Left lobe of liver (tissue), 2 donors: ENCODE data around the gene RTKN. TPM values are rescaled to one million over a fixed set of nuclear protein-coding genes. Genes with fewer than 3 reads are reported as not detected.
"Not testable (repeated sequence)": the region's sequence is repeated elsewhere in the genome, so short reads cannot be mapped to it uniquely, and the experiment has no call there.

Experiments used
- ATAC-seq: fragments of 200-7000 bp; cut with Tn5 transposase; one replicate; pipeline ENCODE4 v1.9.1; 2020; ENCODE audit warnings: mild to moderate bottlenecking, moderate library complexity
- DNase-seq: peaks from one replicate; pipeline ENCODE4 v3.0.0-alpha.2; 2020; ENCODE audit warnings: low spot score
- total RNA-seq: library from RNA; stranded (reverse); gene quantifications from one replicate; pipeline ENCODE4 v1.2.1, GENCODE V29; 2021
- donor health status: DM: no; HTN: no; CAD: no; lungs with moderate emphysema.
- donor health status: DM: no; HTN: yes; CAD: no.

Gene RTKN, protein sequence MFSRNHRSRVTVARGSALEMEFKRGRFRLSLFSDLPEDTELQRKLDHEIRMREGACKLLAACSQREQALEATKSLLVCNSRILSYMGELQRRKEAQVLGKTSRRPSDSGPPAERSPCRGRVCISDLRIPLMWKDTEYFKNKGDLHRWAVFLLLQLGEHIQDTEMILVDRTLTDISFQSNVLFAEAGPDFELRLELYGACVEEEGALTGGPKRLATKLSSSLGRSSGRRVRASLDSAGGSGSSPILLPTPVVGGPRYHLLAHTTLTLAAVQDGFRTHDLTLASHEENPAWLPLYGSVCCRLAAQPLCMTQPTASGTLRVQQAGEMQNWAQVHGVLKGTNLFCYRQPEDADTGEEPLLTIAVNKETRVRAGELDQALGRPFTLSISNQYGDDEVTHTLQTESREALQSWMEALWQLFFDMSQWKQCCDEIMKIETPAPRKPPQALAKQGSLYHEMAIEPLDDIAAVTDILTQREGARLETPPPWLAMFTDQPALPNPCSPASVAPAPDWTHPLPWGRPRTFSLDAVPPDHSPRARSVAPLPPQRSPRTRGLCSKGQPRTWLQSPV
- total RNA-seq = 114 TPM

DNA sequence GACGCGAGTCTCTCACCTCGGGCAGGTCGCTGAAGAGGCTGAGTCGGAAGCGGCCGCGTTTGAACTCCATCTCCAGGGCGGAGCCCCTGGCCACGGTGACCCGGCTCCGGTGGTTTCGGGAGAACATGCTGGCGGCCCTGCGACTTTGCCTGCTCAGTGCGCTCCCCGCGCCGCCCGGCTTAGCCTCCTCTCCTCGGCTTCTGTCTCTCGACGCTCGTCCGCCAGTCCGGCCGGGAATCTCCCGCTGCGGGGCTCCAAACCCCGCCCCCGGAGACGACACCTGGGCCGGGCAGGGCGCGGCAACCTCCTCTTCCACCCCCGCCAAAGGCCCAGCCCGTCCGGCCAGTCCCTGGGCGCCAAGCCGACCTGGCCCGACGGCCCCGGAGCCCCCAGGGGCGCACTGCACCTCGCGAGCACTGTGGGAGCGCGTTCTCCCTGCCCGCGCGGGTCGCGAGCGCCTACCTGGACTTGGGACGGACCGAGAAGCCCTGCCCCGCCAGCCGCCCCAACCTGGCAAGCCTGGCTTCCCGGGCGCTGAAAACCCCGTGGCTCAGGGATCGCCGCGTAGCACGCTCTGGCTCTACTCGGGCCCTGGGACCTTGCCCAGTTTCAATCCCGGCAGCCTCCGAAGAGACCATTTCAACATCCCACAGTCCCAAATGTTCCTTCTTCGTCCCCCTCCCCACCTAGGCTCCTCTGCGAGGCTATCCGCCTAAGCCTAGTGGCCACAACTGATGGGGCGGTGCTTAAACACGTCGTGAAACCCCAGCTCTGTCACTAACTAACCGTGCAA, at the start of gene RTKN:
Gene RTKN (minus strand): TSS at position 248 of the 793 bp plus-strand sequence. CDS start 121 bp downstream, at position 127.
- peak; percentile 89 for DNase-seq
- ATAC-seq = peak; percentile 71

DNA sequence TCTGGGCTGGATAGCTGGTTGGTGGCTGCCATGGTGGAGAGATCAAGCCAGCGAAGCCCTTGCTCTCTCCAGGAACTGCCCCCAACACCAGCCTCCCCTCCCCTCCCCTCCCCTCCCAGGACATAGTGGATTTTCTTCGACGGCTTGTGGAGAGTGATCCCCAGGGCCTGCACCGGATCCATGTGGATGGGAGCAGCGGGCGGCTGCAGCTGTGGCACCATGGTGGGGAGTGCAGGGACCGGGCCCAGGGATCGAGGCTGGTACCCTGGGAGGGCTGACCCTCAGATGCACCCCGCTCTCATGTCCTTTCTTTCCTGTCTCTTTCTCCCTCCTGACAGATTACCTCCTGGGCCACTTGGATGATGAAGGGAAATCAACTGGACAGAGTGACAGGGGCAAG, 48.2 kb upstream of the RTKN start:
- ATAC-seq (no peak), DNase-seq (no peak)

DNA sequence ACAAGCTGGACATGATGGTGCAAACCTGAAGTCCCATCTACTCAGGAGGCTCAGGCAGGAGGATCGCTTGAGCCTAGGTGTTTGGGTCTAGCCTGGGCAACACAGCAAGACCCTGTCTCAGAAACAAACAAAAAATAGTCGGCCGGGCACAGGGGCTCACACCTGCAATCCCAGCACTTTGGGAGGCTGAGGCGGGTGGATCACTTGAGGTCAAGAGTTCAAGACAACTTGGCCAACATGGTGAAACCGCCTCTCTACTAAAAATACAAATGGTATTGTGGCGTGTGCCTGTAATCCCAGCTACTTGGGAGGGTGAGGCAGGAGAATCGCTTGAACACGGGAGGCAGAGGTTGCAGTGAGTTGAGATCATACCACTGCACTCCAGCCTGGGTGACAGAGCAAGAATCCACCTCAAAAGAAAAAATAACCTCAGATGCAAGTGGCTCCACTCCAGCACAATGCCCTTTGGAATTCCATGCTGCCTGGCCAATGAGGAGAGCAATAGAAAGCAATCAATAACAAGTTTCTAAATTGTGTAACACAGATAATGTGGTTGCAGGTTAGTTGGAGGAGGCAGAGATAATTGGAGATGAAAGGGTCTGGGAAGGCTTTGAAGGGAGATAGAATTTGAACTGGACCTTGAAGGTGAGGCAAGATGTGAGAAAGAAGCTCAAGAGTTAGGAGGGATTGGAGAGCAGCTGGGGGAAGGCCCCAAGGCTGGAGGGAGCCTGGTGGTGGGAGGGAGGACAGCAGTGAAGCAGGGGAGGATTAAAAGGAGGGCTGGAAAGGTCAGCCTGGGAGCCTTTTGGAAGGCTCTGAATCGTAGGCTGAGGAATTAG, 47.1 kb upstream of the RTKN start:
- DNase-seq (peak; percentile 86), ATAC-seq (peak; percentile 61)

DNA sequence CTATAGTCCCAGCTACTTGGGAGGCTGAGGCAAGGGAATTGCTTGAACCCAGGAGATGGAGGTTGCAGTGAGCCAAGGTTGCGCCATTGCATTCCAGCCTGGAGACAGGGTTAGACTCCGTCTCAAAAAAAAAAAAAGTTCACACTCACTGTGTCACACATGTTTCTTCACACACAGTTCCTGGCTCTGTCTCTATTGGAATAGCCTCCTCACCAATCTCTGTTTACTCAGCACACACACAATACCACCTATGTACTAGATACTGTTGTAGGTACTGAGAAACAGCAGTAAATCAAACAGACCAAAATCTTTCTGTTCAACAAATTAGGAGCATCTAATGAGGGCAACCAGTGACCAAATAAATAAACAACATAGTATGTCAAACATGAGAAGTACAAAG, 44.4 kb upstream of the RTKN start:
- DNase-seq (no peak), ATAC-seq (peak; percentile 6)

DNA sequence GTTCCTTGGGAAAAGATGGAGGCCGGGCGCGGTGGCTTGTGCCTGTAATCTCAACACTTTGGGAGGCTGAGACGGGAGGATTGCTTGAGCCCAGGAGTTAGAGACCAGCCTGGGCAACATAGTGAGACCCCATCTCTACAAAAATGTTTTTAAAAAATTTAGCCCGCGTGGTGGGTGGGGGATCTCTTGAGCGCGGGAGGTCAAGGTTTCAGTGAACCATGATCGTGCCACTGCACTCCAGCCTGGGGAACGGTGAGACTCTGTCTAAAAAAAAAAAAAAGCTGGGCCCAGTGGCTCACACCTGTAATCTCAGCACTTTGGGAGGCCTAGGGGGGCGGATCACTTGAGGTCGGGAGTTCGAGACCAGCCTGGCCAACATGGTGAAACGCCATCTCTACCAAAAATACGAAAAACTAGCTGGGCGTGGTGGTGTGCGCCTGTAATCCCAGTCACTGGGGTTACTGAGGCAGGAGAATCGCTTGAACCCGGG, 42.0 kb upstream of the RTKN start:
- not testable (repeated sequence) for DNase-seq, ATAC-seq

DNA sequence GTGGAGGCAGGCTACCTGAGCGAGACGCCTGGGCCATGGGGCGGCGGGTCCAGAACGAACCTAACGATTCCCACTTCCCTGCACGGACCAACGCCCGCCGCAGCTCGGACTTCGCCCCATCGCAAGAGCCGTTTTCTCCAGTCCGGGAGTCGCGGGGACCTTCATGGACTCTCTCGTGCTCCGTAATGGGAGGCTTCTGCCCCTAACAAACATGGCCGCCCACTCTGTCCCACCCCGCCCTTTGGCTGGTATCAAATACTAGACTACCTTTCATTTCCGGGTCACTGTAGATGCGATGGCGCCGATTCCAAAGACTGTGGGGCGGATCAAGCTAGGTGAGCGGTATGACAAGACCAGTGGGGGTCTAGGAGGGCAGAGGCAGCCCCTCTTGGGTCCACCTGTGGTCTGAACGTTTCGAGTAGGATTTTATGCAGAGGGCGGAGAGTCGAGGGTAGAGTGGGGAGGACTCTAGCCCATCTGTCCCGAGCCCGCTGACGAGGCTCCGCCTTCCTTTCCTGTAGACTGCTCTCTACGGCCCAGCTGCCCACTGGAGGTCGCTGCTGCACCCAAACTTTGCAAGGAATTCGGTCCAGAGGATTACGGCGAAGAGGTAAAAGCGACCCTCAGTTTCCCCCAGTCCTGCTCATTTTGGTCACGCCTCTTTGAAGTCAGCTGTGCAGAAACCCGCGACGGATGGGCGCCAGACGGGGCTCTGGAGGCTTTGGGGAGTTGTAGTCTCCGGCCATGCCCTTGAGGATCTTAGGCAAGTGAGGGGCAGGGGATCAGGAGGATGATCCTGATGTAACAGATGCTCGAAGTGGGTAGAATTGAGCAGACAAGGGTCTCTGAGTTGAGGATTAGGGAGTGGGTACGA, 41.3 kb upstream of the RTKN start, which contains the start of the genes CCDC142 and TTC31:
Gene CCDC142 (minus strand): TSS at position 198 of the 874 bp plus-strand sequence. CDS start 161 bp downstream, at position 37.
Gene TTC31 (plus strand): TSS at position 281 of the 874 bp plus-strand sequence. CDS start 15 bp downstream, at position 296.
- ATAC-seq = peak; percentile 90

DNA sequence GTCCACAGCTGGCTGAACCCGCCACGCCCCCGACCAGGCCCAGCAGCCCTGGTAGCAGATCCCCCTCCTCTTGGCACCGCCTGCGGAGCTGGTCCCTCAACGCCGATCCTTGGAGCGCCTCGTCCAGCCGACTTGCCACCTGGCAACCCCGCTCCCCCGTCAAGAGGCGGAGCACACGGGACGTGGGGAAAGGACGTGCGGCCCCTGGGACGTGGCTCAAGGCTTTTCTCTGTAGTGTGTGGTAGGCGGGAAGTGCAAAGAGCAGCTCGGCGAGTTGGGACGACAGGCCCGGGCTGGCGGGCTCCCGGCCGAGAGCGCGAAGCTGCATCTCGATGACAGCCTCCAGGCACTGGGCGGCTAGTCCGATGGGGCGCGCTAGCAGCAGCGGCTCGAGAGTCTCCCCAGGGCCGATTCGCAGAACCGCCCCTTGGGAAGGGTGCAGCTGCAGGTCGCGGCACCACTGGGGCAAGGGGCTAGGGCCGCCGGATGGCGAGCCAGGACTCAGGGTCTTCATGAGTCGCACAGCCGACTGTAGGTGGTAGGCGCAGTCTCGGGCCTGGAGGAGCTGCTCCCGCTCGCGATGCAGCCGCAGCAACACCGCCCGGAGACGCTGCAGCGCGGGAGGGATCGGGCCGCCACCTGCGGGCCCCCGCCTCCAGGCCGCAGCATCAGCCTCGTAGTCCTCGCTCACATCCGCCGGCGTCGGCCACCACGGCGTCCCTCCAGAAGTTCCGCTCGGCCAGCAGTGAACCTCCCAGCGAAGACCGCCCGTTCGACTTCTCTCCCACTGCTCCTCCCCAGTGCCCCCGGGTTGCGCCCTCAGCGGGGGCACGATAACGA, 40.4 kb upstream of the RTKN start:
- DNase-seq (peak; percentile 62), ATAC-seq (peak; percentile 51)

More for the DNA sequence above, 41.3 kb upstream of the RTKN start, which contains the start of the genes CCDC142 and TTC31:
- DNase-seq = peak; percentile 97

DNA sequence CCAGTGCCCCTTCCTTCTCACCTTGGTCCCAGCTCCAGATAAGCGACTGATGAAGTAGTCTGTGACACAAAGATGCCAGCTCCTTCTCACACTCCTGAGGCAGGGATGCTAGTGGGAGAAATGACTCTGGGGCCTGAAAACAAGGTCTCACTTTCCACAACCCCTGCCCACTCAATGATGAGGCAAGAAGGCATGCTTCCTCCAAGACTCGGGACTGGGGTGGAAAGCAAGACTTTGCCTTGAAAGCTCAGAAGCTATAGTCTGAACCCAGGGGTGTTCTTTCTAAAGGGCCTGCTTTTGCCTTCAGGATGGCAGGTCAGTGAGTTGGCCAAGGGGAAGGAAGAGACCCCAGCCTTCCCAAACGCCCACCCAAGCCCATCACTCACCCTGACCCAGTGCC, 39.7 kb upstream of the RTKN start:
- no peak for ATAC-seq
- no peak for DNase-seq

DNA sequence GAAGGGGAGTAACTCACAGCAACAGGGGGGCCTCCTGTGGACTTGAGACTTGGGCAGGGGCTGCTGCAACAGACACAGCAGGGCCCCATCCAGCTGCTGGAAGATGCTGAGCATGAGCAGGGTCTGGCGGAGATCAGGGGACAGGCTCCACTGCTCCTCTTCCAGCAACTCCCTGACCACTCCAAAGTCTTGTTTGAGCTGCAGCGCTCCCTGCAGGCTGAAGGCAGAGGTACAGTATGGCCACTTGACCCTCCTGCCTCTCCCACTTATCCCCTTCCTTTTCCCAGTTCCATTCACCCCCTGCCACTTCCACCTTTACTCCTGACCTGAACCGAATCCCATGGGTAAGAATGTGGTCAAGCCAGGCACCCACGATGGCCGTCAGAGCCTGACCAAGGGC, 33.2 kb upstream of the RTKN start:
- DNase-seq (no peak), ATAC-seq (no peak)

DNA sequence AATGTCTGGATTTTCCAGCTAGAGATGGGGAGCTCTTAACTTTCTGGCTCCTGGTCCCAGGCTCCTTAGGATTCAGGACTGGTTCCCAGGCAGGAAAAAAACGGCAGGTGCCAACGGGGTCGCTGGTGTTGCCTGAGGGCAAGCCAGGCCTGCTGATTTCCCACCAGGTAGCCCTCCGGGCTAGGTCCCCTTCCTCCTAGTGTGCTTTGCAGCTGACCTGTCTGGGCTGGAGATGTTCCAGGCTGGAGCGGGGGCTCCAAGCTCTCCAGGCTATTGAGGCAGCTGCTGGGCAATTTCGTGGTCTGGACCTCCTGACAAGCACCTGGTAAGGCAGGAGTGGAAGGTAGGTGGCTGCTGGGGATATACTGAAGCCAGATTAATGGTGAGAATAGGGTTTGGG, 32.7 kb upstream of the RTKN start:
- ATAC-seq (no peak), DNase-seq (no peak)

DNA sequence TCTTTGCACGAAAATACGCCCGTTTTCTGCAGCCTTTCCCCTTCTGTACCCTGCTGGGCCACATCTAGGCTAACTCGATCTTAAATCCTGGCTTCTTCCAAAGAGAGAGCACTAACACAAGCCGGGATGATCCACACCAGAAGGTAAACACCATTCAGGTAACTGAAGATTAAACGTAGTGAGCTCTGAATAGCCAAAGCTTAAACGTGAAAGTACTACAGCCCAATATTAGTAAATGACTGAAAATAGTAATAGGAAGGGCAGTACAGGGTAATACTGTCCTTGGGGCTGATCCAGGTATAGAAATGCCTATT, 31.2 kb upstream of the RTKN start:
- ATAC-seq (peak; percentile 16), DNase-seq (no peak)

DNA sequence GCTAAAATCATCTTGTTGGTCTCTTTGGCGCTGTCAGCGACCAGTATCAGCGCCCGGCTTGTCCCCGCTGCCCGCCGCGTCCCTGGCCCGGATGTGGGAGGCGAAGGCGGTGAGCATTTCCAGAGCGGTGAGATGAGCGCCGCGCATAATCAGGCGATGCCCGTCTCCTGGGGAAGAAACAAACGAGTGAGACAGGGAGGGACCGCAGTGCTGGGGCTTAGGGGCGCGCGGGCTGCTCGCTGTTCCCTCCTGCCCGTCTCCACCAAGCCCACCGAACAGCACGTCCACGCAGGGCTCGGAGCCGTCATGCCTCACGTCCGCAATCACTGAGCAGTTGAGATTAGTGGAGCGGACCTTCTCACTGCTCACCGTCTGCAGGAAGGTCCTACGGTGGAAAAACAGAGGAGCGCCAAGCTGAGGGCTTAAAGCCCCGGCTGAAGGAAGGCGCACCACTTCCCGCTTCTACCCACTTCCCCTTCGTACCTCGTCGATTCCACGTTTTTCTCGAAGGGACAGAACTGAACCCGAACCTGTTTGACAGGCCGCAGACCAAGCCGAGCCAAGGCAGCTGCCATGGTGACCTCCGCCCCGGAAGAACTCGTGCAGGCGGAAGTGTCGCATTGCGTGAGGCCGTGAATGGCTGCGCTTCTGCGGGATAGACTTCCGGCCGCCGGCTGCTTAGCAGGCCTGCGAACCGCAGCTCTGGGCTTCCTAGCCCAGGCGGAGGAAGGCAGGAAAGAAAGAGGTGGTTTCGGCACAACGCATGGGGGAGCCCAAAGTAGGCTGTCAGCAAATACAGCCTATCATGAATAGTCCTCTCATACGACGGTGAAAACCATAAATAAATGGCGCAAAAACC, 30.6 kb upstream of the RTKN start, which contains the start of gene MRPL53:
Gene MRPL53 (minus strand): TSS at position 595 of the 859 bp plus-strand sequence. CDS start 20 bp downstream, at position 575.
- ATAC-seq = peak; percentile 91

DNA sequence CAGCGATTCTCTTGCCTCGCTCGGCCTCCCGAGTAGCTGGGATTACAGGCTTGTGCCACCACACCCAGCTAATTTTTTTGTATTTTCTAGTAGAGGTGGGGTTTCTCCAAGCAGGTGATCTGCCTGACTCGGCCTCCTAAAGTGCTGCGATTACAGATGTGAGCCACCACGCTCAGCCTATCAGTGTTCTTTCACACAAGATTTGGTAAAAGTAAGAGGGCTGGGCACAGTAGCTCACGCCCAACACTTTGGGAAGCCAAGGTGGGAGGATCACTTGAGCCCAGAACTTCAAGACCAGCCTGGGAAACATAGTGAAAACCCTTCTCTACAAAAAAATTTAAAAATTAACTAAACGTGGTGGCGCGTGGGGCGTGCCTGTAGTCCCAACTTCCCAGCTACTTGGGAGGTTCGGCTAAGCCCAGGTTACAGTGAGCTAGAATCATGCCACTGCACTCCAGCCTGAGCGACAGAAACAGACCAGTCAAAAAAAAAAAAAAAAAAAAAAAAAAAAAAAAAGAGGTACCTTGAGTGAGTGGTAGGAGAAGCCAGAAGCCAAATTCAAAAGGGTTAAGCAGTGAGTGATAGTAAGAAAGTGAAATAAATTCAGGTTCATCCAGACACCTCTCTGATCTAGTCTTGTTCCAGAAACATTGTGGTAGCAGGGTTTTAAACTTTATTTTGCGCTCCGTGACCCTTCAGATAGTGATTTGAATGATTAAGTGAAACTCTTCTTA, 29.8 kb upstream of the RTKN start:
- ATAC-seq (peak; percentile 46), DNase-seq (no peak)

More for the DNA sequence above, 30.6 kb upstream of the RTKN start, which contains the start of gene MRPL53:
- peak; percentile 96 for DNase-seq

DNA sequence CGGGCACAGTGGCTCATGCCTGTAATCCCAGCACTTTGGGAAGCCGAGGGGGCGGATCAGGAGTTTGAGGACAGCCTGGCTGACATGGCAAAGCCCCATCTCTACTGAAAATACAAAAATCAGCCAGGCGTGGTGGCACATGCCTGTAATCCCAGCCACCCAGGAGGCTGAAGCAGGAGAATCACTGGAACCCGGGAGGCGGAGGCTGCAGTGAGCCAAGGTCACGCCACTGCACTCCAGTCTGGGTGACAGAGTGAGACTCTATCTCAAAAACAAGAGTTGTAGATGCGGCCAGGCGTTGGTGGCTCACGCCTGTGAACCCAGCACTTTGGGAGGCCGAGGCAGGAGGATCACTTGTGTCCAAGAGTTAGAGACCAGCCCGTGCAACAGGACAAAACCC, 29.0 kb upstream of the RTKN start:
- not testable (repeated sequence) for DNase-seq, ATAC-seq

DNA sequence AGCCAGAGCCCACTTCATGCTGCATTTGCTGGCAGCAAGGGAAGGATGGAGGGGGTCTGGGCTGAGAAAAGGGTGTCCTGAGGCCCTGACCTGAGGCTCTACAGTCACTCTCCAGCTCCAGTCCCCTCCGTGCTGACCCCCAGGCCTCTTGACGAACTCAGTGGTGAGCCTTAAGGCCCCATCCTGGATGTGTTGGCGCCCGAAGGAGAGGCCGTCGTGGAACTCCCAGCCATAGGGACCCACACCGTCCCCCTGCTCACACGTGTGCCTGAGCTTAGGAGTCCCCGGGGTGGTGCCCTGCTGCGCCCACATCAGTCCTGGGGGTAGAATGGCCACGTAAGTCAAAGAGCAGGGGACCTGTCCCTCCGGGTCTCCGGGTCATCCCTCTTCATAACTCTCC, 22.7 kb upstream of the RTKN start:
- no peak for DNase-seq
- ATAC-seq = peak; percentile 1

DNA sequence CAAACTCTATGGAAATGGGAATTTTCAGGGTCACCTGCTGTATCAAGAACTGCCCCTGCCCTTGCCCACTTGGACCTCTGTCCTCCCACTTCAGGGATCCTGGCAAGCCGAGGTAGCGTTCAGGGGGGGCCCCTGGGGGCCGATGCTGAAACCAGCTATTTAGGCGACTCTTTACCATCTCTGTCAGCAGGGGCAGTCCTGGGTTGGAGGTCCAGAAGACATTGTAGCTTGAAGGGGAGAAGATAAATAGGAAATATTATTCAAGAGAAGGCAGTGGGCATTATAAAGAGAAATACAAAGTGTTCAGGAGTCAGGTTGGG, 21.0 kb upstream of the RTKN start:
- ATAC-seq = no peak
- no peak for DNase-seq
